HK-2 (cell line): ENCODE measurements around the gene MYO1E.

Experiments used
- DNase-seq: peaks from one replicate; pipeline ENCODE4 v3.0.0-alpha.2; 2018; ENCODE audit not compliant: unreplicated experiment

The MYO1E gene

GRCh38 chr15:59196416-59196815 is 176.3 kb downstream of the MYO1E start:
- no peak for DNase-seq

- no peak for DNase-seq
Observed at GRCh38 chr15:59194639-59195325, 177.9 kb downstream of the MYO1E start.

GRCh38 chr15:59191855-59192237 is 180.8 kb downstream of the MYO1E start:
- DNase-seq, result peak; percentile 53

GRCh38 chr15:59190291-59190690 is 182.4 kb downstream of the MYO1E start:
- DNase-seq, result no peak

GRCh38 chr15:59189241-59189640 is 183.4 kb downstream of the MYO1E start:
- DNase-seq, result no peak

- DNase-seq, result no peak
Observed at GRCh38 chr15:59186501-59186900, 186.2 kb downstream of the MYO1E start.

GRCh38 chr15:59185725-59186124 is 186.9 kb downstream of the MYO1E start:
- no peak for DNase-seq

- DNase-seq, result no peak
Observed at GRCh38 chr15:59180945-59181600, 191.6 kb downstream of the MYO1E start.

GRCh38 chr15:59179717-59180116 is 193.0 kb downstream of the MYO1E start:
- DNase-seq, result no peak

- no peak for DNase-seq
Observed at GRCh38 chr15:59178151-59178695, 194.4 kb downstream of the MYO1E start.

- DNase-seq, result no peak
Observed at GRCh38 chr15:59177317-59177660, 195.4 kb downstream of the MYO1E start.

GRCh38 chr15:59176653-59177316 is 195.9 kb downstream of the MYO1E start:
- no peak for DNase-seq

GRCh38 chr15:59174835-59175831 is 197.5 kb downstream of the MYO1E start:
- peak; percentile 18 for DNase-seq

- no peak for DNase-seq
Observed at GRCh38 chr15:59174151-59174834, 198.4 kb downstream of the MYO1E start.

- no peak for DNase-seq
Observed at GRCh38 chr15:59173194-59173593, 199.5 kb downstream of the MYO1E start.

- DNase-seq, result no peak
Observed at GRCh38 chr15:59172289-59172901, 200.3 kb downstream of the MYO1E start.

- DNase-seq, result no peak
Observed at GRCh38 chr15:59171067-59171397, 201.6 kb downstream of the MYO1E start.

GRCh38 chr15:59170295-59171066 is 202.2 kb downstream of the MYO1E start:
- DNase-seq, result peak; percentile 68

- no peak for DNase-seq
Observed at GRCh38 chr15:59169251-59169708, 203.4 kb downstream of the MYO1E start.

GRCh38 chr15:59168536-59168935 is 204.1 kb downstream of the MYO1E start:
- peak; percentile 49 for DNase-seq
